Measurements from ENCODE around the gene GNAZ.

Gene GNAZ

GRCh38 chr22:23089633-23090456 is 19.5 kb downstream of the GNAZ start:
- no peaks in the 10 kb centered on the region for H3K9me3 ChIP-seq (ENCODE audit: insufficient read depth, low read length)
- no peaks in the 10 kb centered on the region for H4K20me1 ChIP-seq (ENCODE audit: low read depth, low read length)
- no peaks in the 10 kb centered on the region for H3K79me2 ChIP-seq (ENCODE audit: insufficient read depth, low read length)
- no peaks in the 10 kb centered on the region for H3K9me2 ChIP-seq (replicated peaks; ENCODE audit: insufficient read depth, low read length)
- H3F3A ChIP-seq (ENCODE audit: insufficient read depth): no peaks in the 10 kb centered on the region
- no peak overlapping the region for H3K27ac ChIP-seq (ENCODE audit: low read depth, low read length)
- no peak overlapping the region for H3K4me2 ChIP-seq (ENCODE audit: low read depth, low read length, poor library complexity, severe bottlenecking)
- no peak for TF ChIP-seq CTCF (IDR thresholded peaks at IDR 0.05; ENCODE audit: insufficient read depth, low read length, poor library complexity, severe bottlenecking)
- TF ChIP-seq EZH2phosphoT487 (conservative IDR thresholded peaks at IDR 0.05; ENCODE audit: low read length): no peak
- no peaks in the 10 kb centered on the region for H3K36me3 ChIP-seq (ENCODE audit: low read length)
- no peak overlapping the region for H3K4me3 ChIP-seq (ENCODE audit: insufficient read depth, low read length, poor library complexity, severe bottlenecking)
- H3K9ac ChIP-seq (ENCODE audit: low read length): no peak overlapping the region
- no peak overlapping the region for H2AFZ ChIP-seq (ENCODE audit: low read depth, low read length, severe bottlenecking)
- no peaks in the 10 kb centered on the region for H3K27me3 ChIP-seq (ENCODE audit: low read length)

- no peaks in the 10 kb centered on the region for H4K20me1 ChIP-seq (ENCODE audit: low read depth, low read length)
Observed at GRCh38 chr22:23090457-23090835, 20.1 kb downstream of the GNAZ start.

GRCh38 chr22:23091760-23092159 is 21.4 kb downstream of the GNAZ start:
- Histone ChIP-seq H3K27me3 (ENCODE audit: low read length) (no peaks in the 10 kb centered on the region), H3K4me3 (ENCODE audit: insufficient read depth, low read length, poor library complexity, severe bottlenecking) (no peak overlapping the region), H4K20me1 (ENCODE audit: low read depth, low read length) (no peaks in the 10 kb centered on the region), H3K9ac (ENCODE audit: low read length) (no peak overlapping the region), H3K79me2 (ENCODE audit: insufficient read depth, low read length) (no peaks in the 10 kb centered on the region), H3K9me3 (ENCODE audit: insufficient read depth, low read length) (no peaks in the 10 kb centered on the region), H3F3A (ENCODE audit: insufficient read depth) (no peaks in the 10 kb centered on the region), H3K9me2 (replicated peaks; ENCODE audit: insufficient read depth, low read length) (no peaks in the 10 kb centered on the region), H3K36me3 (ENCODE audit: low read length) (no peaks in the 10 kb centered on the region), H2AFZ (ENCODE audit: low read depth, low read length, severe bottlenecking) (no peak overlapping the region), H3K27ac (ENCODE audit: low read depth, low read length) (no peak overlapping the region), H3K4me2 (ENCODE audit: low read depth, low read length, poor library complexity, severe bottlenecking) (no peak overlapping the region)
- no peak for TF ChIP-seq CTCF (IDR thresholded peaks at IDR 0.05; ENCODE audit: insufficient read depth, low read length, poor library complexity, severe bottlenecking)
- TF ChIP-seq EZH2phosphoT487 (conservative IDR thresholded peaks at IDR 0.05; ENCODE audit: low read length): no peak

More at GRCh38 chr22:23090457-23090835, 20.1 kb downstream of the GNAZ start:
- H2AFZ ChIP-seq (ENCODE audit: low read depth, low read length, severe bottlenecking): no peak overlapping the region
- H3K36me3 ChIP-seq (ENCODE audit: low read length): no peaks in the 10 kb centered on the region
- no peaks in the 10 kb centered on the region for H3K27me3 ChIP-seq (ENCODE audit: low read length)
- no peak overlapping the region for H3K4me2 ChIP-seq (ENCODE audit: low read depth, low read length, poor library complexity, severe bottlenecking)
- H3K4me3 ChIP-seq (ENCODE audit: insufficient read depth, low read length, poor library complexity, severe bottlenecking): no peak overlapping the region
- H3K27ac ChIP-seq (ENCODE audit: low read depth, low read length): no peak overlapping the region
- no peaks in the 10 kb centered on the region for H3K9me2 ChIP-seq (replicated peaks; ENCODE audit: insufficient read depth, low read length)
- no peaks in the 10 kb centered on the region for H3K79me2 ChIP-seq (ENCODE audit: insufficient read depth, low read length)
- TF ChIP-seq EZH2phosphoT487 (conservative IDR thresholded peaks at IDR 0.05; ENCODE audit: low read length) (no peak), CTCF (IDR thresholded peaks at IDR 0.05; ENCODE audit: insufficient read depth, low read length, poor library complexity, severe bottlenecking) (no peak)
- H3K9me3 ChIP-seq (ENCODE audit: insufficient read depth, low read length): no peaks in the 10 kb centered on the region
- H3K9ac ChIP-seq (ENCODE audit: low read length): no peak overlapping the region
- H3F3A ChIP-seq (ENCODE audit: insufficient read depth): no peaks in the 10 kb centered on the region

Data from SU-DHL-6 (cell line).